H9 (cell line): ENCODE measurements around the gene GBP4. TPM values are rescaled to one million over a fixed set of nuclear protein-coding genes. Genes with fewer than 3 reads are reported as not detected.

ENCODE experiments used
- DNase-seq: peaks from one replicate; pipeline ENCODE4 v3.0.0-alpha.2; 2017
- H2AFZ ChIP-seq: one replicate; pipeline ENCODE4 v1.6.1; 2013; ENCODE audit warnings: mild to moderate bottlenecking, low read length, control low read depth, moderate library complexity
- H2AK5ac ChIP-seq: 2 replicates; pipeline ENCODE4 v1.6.1; 2013; ENCODE audit warnings: low read length, control low read depth, mixed read lengths; ENCODE audit not compliant: insufficient read length
- H2BK120ac ChIP-seq: one replicate; pipeline ENCODE4 v1.6.1; 2013; ENCODE audit warnings: low read depth, mild to moderate bottlenecking, low read length, control low read depth, inconsistent platforms; ENCODE audit not compliant: poor library complexity, severe bottlenecking
- H2BK12ac ChIP-seq: 2 replicates; pipeline ENCODE4 v1.6.1; 2013; ENCODE audit warnings: low read length, control low read depth, mixed read lengths, low read depth; ENCODE audit not compliant: insufficient read length
- H2BK15ac ChIP-seq: 2 replicates; pipeline ENCODE4 v1.6.1; 2013; ENCODE audit warnings: low read depth, low read length, control low read depth
- H2BK20ac ChIP-seq: one replicate; pipeline ENCODE4 v1.6.1; 2013; ENCODE audit warnings: low read depth, mild to moderate bottlenecking, low read length, control low read depth, inconsistent platforms; ENCODE audit not compliant: poor library complexity, severe bottlenecking
- H2BK5ac ChIP-seq: 2 replicates; pipeline ENCODE4 v1.6.1; 2013; ENCODE audit warnings: low read length, control low read depth, mixed read lengths; ENCODE audit not compliant: insufficient read length
- H3K14ac ChIP-seq: 2 replicates; pipeline ENCODE4 v1.6.1; 2013; ENCODE audit warnings: low read length, control low read depth; ENCODE audit not compliant: insufficient read depth
- H3K18ac ChIP-seq: 2 replicates; pipeline ENCODE4 v1.6.1; 2013; ENCODE audit warnings: low read depth, mild to moderate bottlenecking, mixed read lengths, low read length, control low read depth; ENCODE audit not compliant: insufficient read length
- H3K23ac ChIP-seq: 2 replicates; pipeline ENCODE4 v1.6.1; 2013; ENCODE audit warnings: low read length, control low read depth, mixed read lengths, low read depth; ENCODE audit not compliant: insufficient read length
- H3K23me2 ChIP-seq: 2 replicates; pipeline ENCODE4 v1.6.1; 2013; ENCODE audit warnings: low read depth, mild to moderate bottlenecking, mixed read lengths, low read length, control low read depth; ENCODE audit not compliant: insufficient read length, poor library complexity, severe bottlenecking
- H3K27ac ChIP-seq: 2 replicates; pipeline ENCODE4 v1.5.1; 2013; ENCODE audit warnings: low read length, control low read depth, mixed read lengths, low read depth; ENCODE audit not compliant: insufficient read length
- H3K27me3 ChIP-seq: 2 replicates; pipeline ENCODE4 v1.6.1; 2013; ENCODE audit warnings: low read length, control low read depth, inconsistent platforms; ENCODE audit not compliant: insufficient read depth
- H3K4ac ChIP-seq: 2 replicates; pipeline ENCODE4 v1.6.1; 2013; ENCODE audit warnings: low read depth, mild to moderate bottlenecking, control low read depth, inconsistent platforms, low read length, moderate library complexity
- H3K4me1 ChIP-seq: 2 replicates; pipeline ENCODE4 v1.6.1; 2013; ENCODE audit warnings: low read length, control low read depth, inconsistent platforms; ENCODE audit not compliant: insufficient read depth
- H3K4me2 ChIP-seq: 2 replicates; pipeline ENCODE4 v1.6.1; 2013; ENCODE audit warnings: low read length, control low read depth, mixed read lengths; ENCODE audit not compliant: insufficient read length, insufficient read depth
- H3K56ac ChIP-seq: 2 replicates; pipeline ENCODE4 v1.6.1; 2013; ENCODE audit warnings: low read depth, mild to moderate bottlenecking, mixed read lengths, low read length, control low read depth; ENCODE audit not compliant: insufficient read length
- H3K79me1 ChIP-seq: 2 replicates; pipeline ENCODE4 v1.6.1; 2013; ENCODE audit warnings: low read depth, mild to moderate bottlenecking, moderate library complexity, low read length, control low read depth, inconsistent platforms; ENCODE audit not compliant: insufficient read depth, poor library complexity, severe bottlenecking
- H3K79me2 ChIP-seq: 2 replicates; pipeline ENCODE4 v1.6.1; 2013; ENCODE audit warnings: low read length, control low read depth, inconsistent platforms; ENCODE audit not compliant: insufficient read depth
- H3K9ac ChIP-seq: 2 replicates; pipeline ENCODE4 v1.6.1; 2013; ENCODE audit warnings: low read length, control low read depth, mixed read lengths; ENCODE audit not compliant: insufficient read length; ENCODE audit errors: extremely low read depth
- H3K9me3 ChIP-seq: one replicate; pipeline ENCODE4 v1.6.1; 2013; ENCODE audit warnings: low read depth, low read length, inconsistent platforms; ENCODE audit not compliant: control insufficient read depth
- H3T11ph ChIP-seq: one replicate; pipeline ENCODE4 v1.6.1; 2013; ENCODE audit warnings: mild to moderate bottlenecking, low read length, control low read depth, inconsistent platforms
- H4K20me1 ChIP-seq: one replicate; pipeline ENCODE4 v1.6.1; 2013; ENCODE audit not compliant: control insufficient read depth, insufficient read length, insufficient read depth
- H4K5ac ChIP-seq: 2 replicates; pipeline ENCODE4 v1.6.1; 2013; ENCODE audit warnings: low read depth, mild to moderate bottlenecking, mixed read lengths, low read length, control low read depth; ENCODE audit not compliant: insufficient read length
- H4K8ac ChIP-seq: replicated peaks from 2 replicates; pipeline ENCODE4 v1.6.1; 2013; ENCODE audit warnings: low read length, control low read depth, mixed read lengths, low read depth; ENCODE audit not compliant: insufficient read length
- H4K91ac ChIP-seq: 2 replicates; pipeline ENCODE4 v1.6.1; 2013; ENCODE audit warnings: low read depth, mild to moderate bottlenecking, moderate library complexity, mixed read lengths, low read length, control low read depth; ENCODE audit not compliant: insufficient read length
- H3K27ac Mint-ChIP-seq, 3 experiments: 2 replicates in 2 of 3; 3 replicates in 1 of 3; pipeline ENCODE4 v1.8.0; 2020 to 2021; ENCODE audit warnings: mixed read lengths in 3 of 3, mild to moderate bottlenecking in 1 of 3, moderate library complexity in 1 of 3
- H3K27me3 Mint-ChIP-seq: 2 replicates; pipeline ENCODE4 v1.8.0; 2021; ENCODE audit warnings: low read depth, mild to moderate bottlenecking, moderate library complexity, mixed read lengths
- H3K36me3 Mint-ChIP-seq, 3 experiments: 2 replicates in 2 of 3; 3 replicates in 1 of 3; pipeline ENCODE4 v1.8.0; 2020 to 2021; ENCODE audit warnings: low read depth in 3 of 3, mixed read lengths in 3 of 3; ENCODE audit not compliant: insufficient read depth in 1 of 3
- H3K4me1 Mint-ChIP-seq, 2 experiments: 2 replicates each; pipeline ENCODE4 v1.8.0; 2020; ENCODE audit warnings: mixed read lengths in 2 of 2
- H3K4me3 Mint-ChIP-seq, 2 experiments: 2 replicates in 1 of 2; 3 replicates in 1 of 2; pipeline ENCODE4 v1.8.0; 2020 to 2021; ENCODE audit warnings: mild to moderate bottlenecking in 2 of 2, mixed read lengths in 2 of 2, moderate library complexity in 1 of 2
- H3K9me3 Mint-ChIP-seq, 2 experiments: 2 replicates in 1 of 2; 3 replicates in 1 of 2; pipeline ENCODE4 v1.8.0; 2020; ENCODE audit warnings: mild to moderate bottlenecking in 2 of 2, mixed read lengths in 2 of 2, moderate library complexity in 1 of 2
- whole genome bisulfite sequencing: extraction: QIAGEN DNeasy Blood & Tissue Kit; methylation state at CpG from one replicate; pipeline ENCODE4 v1.1.7; 2013; ENCODE audit warnings: missing lambda C conversion rate, low lambda C conversion rate, mixed read lengths; ENCODE audit not compliant: insufficient read length; ENCODE audit errors: extremely low coverage; 5-methylcytosine and 5-hydroxymethylcytosine counted together
- total RNA-seq: library from RNA; stranded (reverse); gene quantifications from 2 replicates; pipeline ENCODE4 v1.2.1, GENCODE V29; 2021
- TF ChIP-seq, protein P1 (sequence below): fragments of 200-600 bp; sonication (generic); conservative IDR thresholded peaks from 3 replicates; pipeline ENCODE4 v1.8.0; 2021; ENCODE audit warnings: antibody characterized with exemption, mild to moderate bottlenecking

Gene GBP4
- total RNA-seq, 1 experiment from 2014 or later, result not detected

DNA sequence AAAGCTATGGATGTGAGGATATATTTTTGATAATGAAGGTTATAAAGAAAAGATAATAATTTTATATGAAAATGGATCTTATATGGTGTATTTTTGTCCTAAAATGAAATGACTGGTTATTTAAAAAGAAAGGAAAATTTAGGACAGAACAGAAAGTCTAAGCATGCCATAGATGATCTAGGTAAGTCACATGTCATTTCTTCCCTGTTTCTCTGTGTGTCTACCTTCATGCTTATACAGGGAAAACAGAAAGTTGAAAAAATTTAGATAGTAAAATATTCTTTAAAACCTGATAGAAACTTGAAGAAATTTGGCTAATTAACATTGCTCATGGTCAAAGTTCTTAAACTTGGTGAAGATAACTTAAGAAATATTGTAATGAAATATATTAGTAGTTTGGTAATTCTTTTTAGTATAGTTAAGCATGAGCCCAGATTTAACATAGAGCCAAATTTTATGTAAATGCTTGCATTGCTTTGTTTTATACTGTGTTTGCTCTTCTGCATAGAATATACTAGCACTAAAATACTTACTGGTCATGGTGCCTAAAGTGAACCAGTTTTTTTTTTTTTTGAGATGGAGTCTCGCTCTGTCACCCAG, 12.4 kb upstream of the GBP4 start:
- Mint-ChIP-seq H3K9me3 (peaks cover 42% of the 10 kb centered on the region in 2 experiments), H3K27ac (no peak overlapping the region)
- H3K4ac ChIP-seq, result no peak overlapping the region

More for the DNA sequence above, 12.4 kb upstream of the GBP4 start:
- Histone ChIP-seq H3K56ac (no peak overlapping the region), H3T11ph (no peak overlapping the region), H3K23me2 (no peaks in the 10 kb centered on the region), H3K27ac (no peak overlapping the region), H3K9me3 (no peaks in the 10 kb centered on the region), H3K79me2 (no peaks in the 10 kb centered on the region), H3K79me1 (no peaks in the 10 kb centered on the region), H3K18ac (no peak overlapping the region), H4K91ac (no peak overlapping the region), H3K4me2 (no peak overlapping the region), H4K20me1 (no peaks in the 10 kb centered on the region), H3K14ac (no peak overlapping the region), H3K4me1 (no peaks in the 10 kb centered on the region), H3K23ac (no peak overlapping the region), H3K9ac (no peak overlapping the region), H2BK5ac (no peak overlapping the region), H2BK20ac (no peak overlapping the region), H2AFZ (no peak overlapping the region), H2BK120ac (no peak overlapping the region), H3K27me3 (no peaks in the 10 kb centered on the region), H4K8ac (no peak overlapping the region), H2BK12ac (no peak overlapping the region), H4K5ac (no peak overlapping the region), H2AK5ac (no peak overlapping the region), H2BK15ac (no peak overlapping the region)
- TF ChIP-seq, protein P1, sequence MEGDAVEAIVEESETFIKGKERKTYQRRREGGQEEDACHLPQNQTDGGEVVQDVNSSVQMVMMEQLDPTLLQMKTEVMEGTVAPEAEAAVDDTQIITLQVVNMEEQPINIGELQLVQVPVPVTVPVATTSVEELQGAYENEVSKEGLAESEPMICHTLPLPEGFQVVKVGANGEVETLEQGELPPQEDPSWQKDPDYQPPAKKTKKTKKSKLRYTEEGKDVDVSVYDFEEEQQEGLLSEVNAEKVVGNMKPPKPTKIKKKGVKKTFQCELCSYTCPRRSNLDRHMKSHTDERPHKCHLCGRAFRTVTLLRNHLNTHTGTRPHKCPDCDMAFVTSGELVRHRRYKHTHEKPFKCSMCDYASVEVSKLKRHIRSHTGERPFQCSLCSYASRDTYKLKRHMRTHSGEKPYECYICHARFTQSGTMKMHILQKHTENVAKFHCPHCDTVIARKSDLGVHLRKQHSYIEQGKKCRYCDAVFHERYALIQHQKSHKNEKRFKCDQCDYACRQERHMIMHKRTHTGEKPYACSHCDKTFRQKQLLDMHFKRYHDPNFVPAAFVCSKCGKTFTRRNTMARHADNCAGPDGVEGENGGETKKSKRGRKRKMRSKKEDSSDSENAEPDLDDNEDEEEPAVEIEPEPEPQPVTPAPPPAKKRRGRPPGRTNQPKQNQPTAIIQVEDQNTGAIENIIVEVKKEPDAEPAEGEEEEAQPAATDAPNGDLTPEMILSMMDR, result no peak
- no CpG with 5 or more reads among the region's 1 CpG for WGBS
- no peak overlapping the region for H3K4me3 Mint-ChIP-seq
- no peaks in the 10 kb centered on the region for H3K4me1 Mint-ChIP-seq
- DNase-seq, result no peak
- H3K36me3 Mint-ChIP-seq, result peaks cover 2 to 11% (median 10%) of the 10 kb centered on the region in 3 experiments; a peak in 6 of 7 replicates
- no peaks in the 10 kb centered on the region for H3K27me3 Mint-ChIP-seq
